ENCODE measurements around the gene TPCN2.

TPCN2 gene

GRCh38 chr11:69174841-69175240, 126.1 kb downstream of the TPCN2 start:
- DNase-seq = no peak
- Histone ChIP-seq H3K79me2 (ENCODE audit: insufficient read depth, low read length) (no peaks in the 10 kb centered on the region), H4K20me1 (ENCODE audit: insufficient read depth, low read length) (no peaks in the 10 kb centered on the region), H3K4me2 (ENCODE audit: insufficient read depth, low read length) (no peak overlapping the region), H3K27ac (ENCODE audit: low read length) (no peak overlapping the region), H3K36me3 (ENCODE audit: insufficient read depth, low read length) (no peaks in the 10 kb centered on the region), H3K4me3 (ENCODE audit: low read depth in 1 of 2, low read length in 2 of 2) (no peak overlapping the region), H3K9me3 (ENCODE audit: insufficient read depth, low read length, severe bottlenecking) (no peaks in the 10 kb centered on the region), H3K9ac (ENCODE audit: low read depth, low read length) (no peak overlapping the region), H3K4me1 (ENCODE audit: insufficient read depth, low read length) (no peaks in the 10 kb centered on the region), H2AFZ (ENCODE audit: low read depth, low read length) (no peak overlapping the region), H3K27me3 (ENCODE audit: insufficient read depth, low read length, poor library complexity) (no peaks in the 10 kb centered on the region)
- TF ChIP-seq EZH2 (IDR thresholded peaks at IDR 0.05; ENCODE audit: borderline replicate concordance, low read depth, low read length, severe bottlenecking) (no peak), CTCF (IDR thresholded peaks at IDR 0.05; ENCODE audit: borderline replicate concordance, extremely low read depth, low read length, poor library complexity, severe bottlenecking) (no peak)
- no peak for ATAC-seq (ENCODE audit: insufficient read depth, low read depth)

DNA sequence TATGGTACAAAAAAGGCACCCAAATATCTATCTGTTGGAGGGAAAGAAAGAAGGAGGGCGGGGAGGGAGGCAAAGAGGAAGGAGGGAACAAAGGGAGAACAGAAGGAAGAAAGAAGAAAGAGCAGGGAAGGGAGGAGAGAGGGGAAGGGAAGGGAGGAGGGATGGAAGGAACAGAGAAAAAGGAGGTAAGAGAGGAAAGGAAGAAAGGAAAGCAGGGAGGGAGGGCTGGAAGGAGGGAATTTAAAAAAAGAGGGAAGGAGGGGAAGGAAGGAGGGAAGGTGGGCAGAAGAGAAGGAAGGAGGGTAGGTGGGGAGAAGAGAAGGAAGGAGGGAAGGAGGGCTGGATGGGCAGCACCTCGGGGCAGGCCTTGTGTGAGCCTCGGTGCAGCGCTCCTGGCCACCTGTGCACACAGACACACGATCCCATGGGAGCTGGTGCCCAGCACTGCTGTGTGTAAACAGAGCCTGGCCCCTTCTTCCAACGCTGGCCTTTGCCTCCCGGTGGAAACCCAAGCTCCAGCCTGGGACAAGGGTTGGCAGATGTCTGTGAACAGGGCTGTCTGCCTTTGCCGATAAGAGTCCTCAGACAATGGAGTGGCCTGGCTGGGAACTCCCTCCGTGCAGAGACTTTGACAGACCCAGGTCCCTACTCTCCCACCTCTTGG, 130.2 kb downstream of the TPCN2 start:
- Histone ChIP-seq H4K20me1 (ENCODE audit: insufficient read depth, low read length) (no peaks in the 10 kb centered on the region), H2AFZ (ENCODE audit: low read depth, low read length) (no peak overlapping the region), H3K27ac (ENCODE audit: low read length) (no peak overlapping the region), H3K36me3 (ENCODE audit: insufficient read depth, low read length) (no peaks in the 10 kb centered on the region), H3K4me3 (ENCODE audit: low read depth in 1 of 2, low read length in 2 of 2) (no peak overlapping the region), H3K9ac (ENCODE audit: low read depth, low read length) (no peak overlapping the region), H3K4me1 (ENCODE audit: insufficient read depth, low read length) (no peaks in the 10 kb centered on the region), H3K79me2 (ENCODE audit: insufficient read depth, low read length) (no peaks in the 10 kb centered on the region), H3K4me2 (ENCODE audit: insufficient read depth, low read length) (no peak overlapping the region), H3K27me3 (ENCODE audit: insufficient read depth, low read length, poor library complexity) (no peaks in the 10 kb centered on the region), H3K9me3 (ENCODE audit: insufficient read depth, low read length, severe bottlenecking) (no peaks in the 10 kb centered on the region)
- TF ChIP-seq CTCF (IDR thresholded peaks at IDR 0.05; ENCODE audit: borderline replicate concordance, extremely low read depth, low read length, poor library complexity, severe bottlenecking) (no peak), EZH2 (IDR thresholded peaks at IDR 0.05; ENCODE audit: borderline replicate concordance, low read depth, low read length, severe bottlenecking) (no peak)
- ATAC-seq (ENCODE audit: insufficient read depth, low read depth) (no peak), DNase-seq (no peak)

DNA sequence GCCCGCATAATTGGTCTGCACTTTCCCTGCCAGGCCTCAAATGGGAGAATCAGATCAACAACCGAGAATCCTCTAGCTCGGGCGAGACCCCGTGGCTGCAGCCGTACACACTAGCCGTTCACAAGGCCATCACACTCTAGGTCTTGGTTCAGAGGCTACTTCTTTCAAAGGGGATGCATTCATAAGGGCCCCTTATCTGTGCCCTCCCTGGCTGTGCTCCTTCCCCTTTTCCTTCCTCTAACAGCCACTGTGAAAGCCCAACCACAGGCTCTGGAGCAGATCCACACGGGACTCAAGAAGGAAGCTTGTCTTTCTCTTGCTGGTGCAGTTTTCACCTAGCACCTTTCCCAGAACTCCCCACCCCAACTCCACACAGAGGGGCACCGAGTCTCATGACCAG, 131.5 kb downstream of the TPCN2 start:
- H3K4me3 ChIP-seq (ENCODE audit: low read depth in 1 of 2, low read length in 2 of 2) = no peak overlapping the region
- ATAC-seq (ENCODE audit: insufficient read depth, low read depth) = no peak

More for the DNA sequence above, 131.5 kb downstream of the TPCN2 start:
- Histone ChIP-seq H4K20me1 (ENCODE audit: insufficient read depth, low read length) (no peaks in the 10 kb centered on the region), H3K27me3 (ENCODE audit: insufficient read depth, low read length, poor library complexity) (no peaks in the 10 kb centered on the region), H3K79me2 (ENCODE audit: insufficient read depth, low read length) (no peaks in the 10 kb centered on the region), H3K27ac (ENCODE audit: low read length) (no peak overlapping the region), H3K9ac (ENCODE audit: low read depth, low read length) (no peak overlapping the region), H2AFZ (ENCODE audit: low read depth, low read length) (no peak overlapping the region), H3K36me3 (ENCODE audit: insufficient read depth, low read length) (no peaks in the 10 kb centered on the region), H3K4me2 (ENCODE audit: insufficient read depth, low read length) (no peak overlapping the region), H3K9me3 (ENCODE audit: insufficient read depth, low read length, severe bottlenecking) (no peaks in the 10 kb centered on the region), H3K4me1 (ENCODE audit: insufficient read depth, low read length) (no peaks in the 10 kb centered on the region)
- TF ChIP-seq CTCF (IDR thresholded peaks at IDR 0.05; ENCODE audit: borderline replicate concordance, extremely low read depth, low read length, poor library complexity, severe bottlenecking) (no peak), EZH2 (IDR thresholded peaks at IDR 0.05; ENCODE audit: borderline replicate concordance, low read depth, low read length, severe bottlenecking) (no peak)
- no peak for DNase-seq

Data from DND-41 (cell line).